HEK293 (cell line): ENCODE measurements around the gene TPD52L2.

Source experiments
- CTCF ChIA-PET: fragments of 350-600 bp; formaldehyde crosslinking; extraction: SDS; loops from one replicate; lab custom pipeline; 2021; ENCODE audit warnings: antibody characterized with exemption; lab: Yijun Ruan, JAX
- POLR2A ChIA-PET: fragments of 300-600 bp; formaldehyde crosslinking; extraction: SDS; loops from one replicate; lab custom pipeline; 2020; ENCODE audit warnings: antibody characterized with exemption, inconsistent platforms; lab: Yijun Ruan, JAX
- H3K27ac ChIP-seq: fragments of 200-500 bp; sonication (Bioruptor generic); 2 replicates; pipeline ENCODE4 v1.5.1; 2014; ENCODE audit warnings: low read depth, low read length, control low read depth, inconsistent platforms; ENCODE audit errors: extremely low read depth
- H3K36me3 ChIP-seq, 2 experiments: fragments of 200-500 bp in 1 of 2; sonication (Bioruptor generic) in 1 of 2; 1 replicate in 1 of 2; 2 replicates in 1 of 2; pipeline ENCODE4 v1.5.1; 2014 to 2017; ENCODE audit warnings: inconsistent platforms in 2 of 2, low read length in 2 of 2; ENCODE audit not compliant: control insufficient read depth in 2 of 2, insufficient read depth in 1 of 2
- H3K4me1 ChIP-seq: fragments of 200-500 bp; sonication (Bioruptor generic); 2 replicates; pipeline ENCODE4 v1.5.1; 2014; ENCODE audit warnings: mild to moderate bottlenecking, low read length, inconsistent platforms; ENCODE audit not compliant: control insufficient read depth, insufficient read depth
- H3K4me3 ChIP-seq: 2 replicates; pipeline ENCODE4 v1.5.1; 2011; ENCODE audit warnings: low read depth, mild to moderate bottlenecking, control low read depth, low read length, moderate library complexity
- H3K9me3 ChIP-seq: fragments of 200-500 bp; sonication (Bioruptor generic); 2 replicates; pipeline ENCODE4 v1.5.1; 2014; ENCODE audit warnings: low read depth, low read length, inconsistent platforms; ENCODE audit not compliant: control insufficient read depth, insufficient read depth
- HOXA7 ChIP-seq: sonication (generic); formaldehyde crosslinking; IDR thresholded peaks from 2 replicates; pipeline ENCODE4 v1.8.1; 2022; ENCODE audit warnings: missing genetic modification reagents, borderline replicate concordance
- HOXD13 ChIP-seq: sonication (generic); formaldehyde crosslinking; IDR thresholded peaks from 2 replicates; pipeline ENCODE4 v1.8.0; 2022; ENCODE audit warnings: missing genetic modification reagents, borderline replicate concordance
- KLF7 ChIP-seq: fragments of 450-650 bp; formaldehyde crosslinking; IDR thresholded peaks from 2 replicates; pipeline ENCODE4 v1.5.1; 2016; ENCODE audit warnings: missing biosample characterization, missing genetic modification characterization, borderline replicate concordance
- MYNN ChIP-seq: fragments of 450-650 bp; formaldehyde crosslinking; IDR thresholded peaks from 2 replicates; pipeline ENCODE4 v1.5.1; 2016; ENCODE audit warnings: missing biosample characterization, missing genetic modification characterization, borderline replicate concordance
- PATZ1 ChIP-seq: fragments of 450-650 bp; formaldehyde crosslinking; IDR thresholded peaks from 2 replicates; pipeline ENCODE4 v1.5.1; 2016; ENCODE audit warnings: missing biosample characterization, missing genetic modification characterization
- REST ChIP-seq: fragments of 450-650 bp; formaldehyde crosslinking; IDR thresholded peaks from 2 replicates; pipeline ENCODE4 v1.5.1; 2016; ENCODE audit warnings: missing biosample characterization, missing genetic modification characterization
- ZBTB44 ChIP-seq: fragments of 450-650 bp; IDR thresholded peaks from 2 replicates; pipeline ENCODE4 v1.5.1; 2018; ENCODE audit warnings: missing biosample characterization, mild to moderate bottlenecking, missing genetic modification characterization
- ZBTB6 ChIP-seq: fragments of 450-650 bp; formaldehyde crosslinking; IDR thresholded peaks from 2 replicates; pipeline ENCODE4 v1.5.1; 2017; ENCODE audit warnings: missing biosample characterization, missing genetic modification characterization
- ZFP37 ChIP-seq: fragments of 450-650 bp; formaldehyde crosslinking; IDR thresholded peaks from 2 replicates; pipeline ENCODE4 v1.5.1; 2016; ENCODE audit warnings: missing biosample characterization, missing genetic modification characterization
- ZNF132 ChIP-seq: fragments of 450-650 bp; formaldehyde crosslinking; IDR thresholded peaks from 2 replicates; pipeline ENCODE4 v1.5.1; 2017; ENCODE audit warnings: missing biosample characterization, missing genetic modification characterization, borderline replicate concordance
- ZNF341 ChIP-seq: fragments of 450-650 bp; formaldehyde crosslinking; IDR thresholded peaks from 2 replicates; pipeline ENCODE4; 2016; ENCODE audit warnings: low read depth, missing biosample characterization, missing genetic modification characterization
- ZNF600 ChIP-seq: fragments of 450-650 bp; formaldehyde crosslinking; IDR thresholded peaks from 2 replicates; pipeline ENCODE4 v1.5.1; 2016; ENCODE audit warnings: missing biosample characterization, missing genetic modification characterization
- ZNF658 ChIP-seq: fragments of 450-650 bp; formaldehyde crosslinking; IDR thresholded peaks from 2 replicates; pipeline ENCODE4; 2016; ENCODE audit warnings: missing biosample characterization, missing genetic modification characterization
- ZNF664 ChIP-seq: fragments of 450-650 bp; formaldehyde crosslinking; IDR thresholded peaks from 2 replicates; pipeline ENCODE4 v1.5.1; 2016; ENCODE audit warnings: missing biosample characterization, missing genetic modification characterization
- ZNF76 ChIP-seq: fragments of 450-650 bp; formaldehyde crosslinking; IDR thresholded peaks from 2 replicates; pipeline ENCODE4; 2016; ENCODE audit warnings: low read depth, missing biosample characterization, missing genetic modification characterization, borderline replicate concordance
- ZNF791 ChIP-seq: fragments of 450-650 bp; formaldehyde crosslinking; IDR thresholded peaks from 2 replicates; pipeline ENCODE4 v1.5.1; 2016; ENCODE audit warnings: missing biosample characterization, missing genetic modification characterization
- ZSCAN4 ChIP-seq: fragments of 450-650 bp; formaldehyde crosslinking; IDR thresholded peaks from 2 replicates; pipeline ENCODE4 v1.5.1; 2017; ENCODE audit warnings: missing biosample characterization, missing genetic modification characterization

Gene TPD52L2

GRCh38 chr20:63924241-63924640, 59.2 kb downstream of the TPD52L2 start:
- peaks cover 0 to 31% of the 10 kb centered on the region in 2 experiments for H3K36me3 ChIP-seq
- ChIA-PET CTCF (no interaction called here), POLR2A (no interaction called here)
- no peak overlapping the region for H3K4me3 ChIP-seq
- no peaks in the 10 kb centered on the region for H3K9me3 ChIP-seq
- H3K27ac ChIP-seq, result no peak overlapping the region
- no peaks in the 10 kb centered on the region for H3K4me1 ChIP-seq
- TF ChIP-seq ZBTB6 (peak; percentile 36; the same call in 1 of the 2 replicates), ZNF76 (tag by site-specific recombination) (no peak)

- no peaks in the 10 kb centered on the region for H3K4me1 ChIP-seq
- no peak for TF ChIP-seq ZNF664 (tag by site-specific recombination)
- TF ChIP-seq REST (tag by site-specific recombination), result no peak
- TF ChIP-seq ZNF132 (tag by site-specific recombination), result no peak
- no peak for TF ChIP-seq ZFP37 (tag by site-specific recombination)
- TF ChIP-seq HOXD13 (CRISPR knock-in tag), result no peak
- TF ChIP-seq ZNF600 (tag by site-specific recombination), result no peak
- no peak for TF ChIP-seq ZNF791 (tag by site-specific recombination)
- no peak for TF ChIP-seq ZBTB44
- no peak for TF ChIP-seq ZNF341 (tag by site-specific recombination)
- no peak for TF ChIP-seq HOXA7
- no peak for TF ChIP-seq PATZ1 (tag by site-specific recombination)
- no peak for TF ChIP-seq MYNN
- no peak for TF ChIP-seq ZNF658 (tag by site-specific recombination)
- TF ChIP-seq ZSCAN4 (tag by site-specific recombination), result no peak
- TF ChIP-seq KLF7 (tag by site-specific recombination), result no peak
- H3K27ac ChIP-seq, result no peak overlapping the region
- H3K9me3 ChIP-seq, result no peaks in the 10 kb centered on the region
- ChIA-PET CTCF (interaction anchor here (1.5 kb wide), 1 partner anchor 9 kb away, joined by 4 read pairs; no protein-coding TSS in a partner anchor), POLR2A (no interaction called here)
- H3K36me3 ChIP-seq, result peaks cover 0 to 45% of the 10 kb centered on the region in 2 experiments
- no peak overlapping the region for H3K4me3 ChIP-seq
These were observed 61.2 kb downstream of the TPD52L2 start for GRCh38 chr20:63926298-63926697.
